IPS-11a (cell line): ENCODE results near the gene TNP2.

Source experiments
- H3K4me3 ChIP-seq: one replicate; pipeline ENCODE4 v1.5.1; 2013; ENCODE audit warnings: low read depth, low read length, control low read depth

Gene TNP2

DNA sequence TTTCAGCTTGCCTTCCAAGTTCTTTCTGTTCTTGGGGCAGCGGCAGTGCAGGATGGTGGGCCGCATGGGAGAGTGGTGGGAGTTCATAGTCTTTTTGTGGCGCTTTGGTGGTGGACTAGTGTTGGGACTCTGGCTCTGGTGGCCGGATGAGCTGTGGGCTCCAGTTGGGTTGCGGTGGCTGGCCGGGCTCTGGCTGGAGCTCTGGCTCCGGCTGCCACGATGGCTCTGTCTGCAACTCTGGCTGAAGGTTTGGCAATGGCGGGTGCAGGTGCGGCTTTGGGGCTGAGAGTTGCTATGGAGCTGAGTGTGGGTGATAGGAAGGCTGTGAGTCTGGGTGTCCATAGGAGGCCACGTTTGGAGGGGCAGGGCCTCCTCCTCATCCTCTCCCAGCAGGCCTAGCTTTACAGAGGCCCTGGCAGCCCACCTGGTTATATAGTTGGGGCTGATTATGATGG lies at the start of gene TNP2:
Gene TNP2 (minus strand): TSS at position 405 of the 455 bp plus-strand sequence. CDS start 63 bp downstream, at position 342.
- no peak within 1 kb of the TSS for H3K4me3 ChIP-seq

DNA sequence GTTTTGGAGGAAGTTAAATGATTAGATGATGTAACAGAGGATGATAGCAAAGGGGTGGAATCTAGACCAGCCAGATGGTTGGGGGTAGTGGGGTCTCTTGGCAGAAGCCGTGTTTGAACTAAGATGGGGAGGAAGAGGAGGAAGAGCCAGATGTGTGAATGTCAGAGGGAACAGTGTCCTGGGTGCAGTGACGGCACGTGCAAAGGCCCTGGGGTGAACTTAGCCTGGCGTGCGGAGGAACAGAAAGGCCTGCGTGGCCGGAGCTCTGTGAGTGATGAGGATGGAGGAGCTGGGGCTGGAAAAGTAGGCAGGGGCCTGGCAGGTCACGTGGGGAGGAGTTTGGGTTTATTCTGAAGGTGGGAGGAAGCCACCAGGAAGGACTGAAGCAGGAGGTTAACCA lies 49.7 kb upstream of the TNP2 start:
- H3K4me3 ChIP-seq: no peak overlapping the region

DNA sequence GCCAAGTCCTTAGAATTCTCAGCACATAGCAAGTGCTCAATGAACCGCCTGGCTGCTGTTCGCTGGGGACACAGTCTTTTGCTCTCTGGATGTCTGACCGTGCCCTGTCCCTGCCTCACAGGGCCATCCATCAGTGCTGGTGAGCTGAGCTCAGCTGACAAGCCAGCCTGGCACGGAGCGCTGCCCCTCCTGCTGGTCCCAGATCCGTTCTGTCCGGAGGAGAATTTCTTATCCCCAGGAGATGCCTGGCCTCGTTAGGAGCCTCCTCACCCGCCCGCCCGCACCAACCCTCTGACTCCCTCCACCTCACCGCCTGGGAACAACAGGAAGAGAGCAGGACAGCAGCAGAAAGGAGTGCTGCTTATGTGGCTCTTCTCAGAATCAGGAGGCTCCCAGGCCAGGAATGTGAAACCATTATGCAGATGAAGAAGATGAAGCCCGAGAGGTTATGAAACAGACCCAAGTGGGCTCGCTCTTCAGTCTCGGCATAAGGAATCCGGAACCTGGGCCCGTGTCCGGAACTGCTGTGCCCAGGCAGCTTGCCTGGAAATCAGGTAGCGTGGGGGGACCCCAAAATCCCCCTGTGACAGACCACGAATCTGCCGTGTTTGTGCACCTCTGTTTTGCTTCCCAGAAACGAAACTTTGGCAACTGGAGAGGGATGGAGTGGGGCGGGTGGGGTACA lies 47.3 kb upstream of the TNP2 start:
- H3K4me3 ChIP-seq: no peak overlapping the region

DNA sequence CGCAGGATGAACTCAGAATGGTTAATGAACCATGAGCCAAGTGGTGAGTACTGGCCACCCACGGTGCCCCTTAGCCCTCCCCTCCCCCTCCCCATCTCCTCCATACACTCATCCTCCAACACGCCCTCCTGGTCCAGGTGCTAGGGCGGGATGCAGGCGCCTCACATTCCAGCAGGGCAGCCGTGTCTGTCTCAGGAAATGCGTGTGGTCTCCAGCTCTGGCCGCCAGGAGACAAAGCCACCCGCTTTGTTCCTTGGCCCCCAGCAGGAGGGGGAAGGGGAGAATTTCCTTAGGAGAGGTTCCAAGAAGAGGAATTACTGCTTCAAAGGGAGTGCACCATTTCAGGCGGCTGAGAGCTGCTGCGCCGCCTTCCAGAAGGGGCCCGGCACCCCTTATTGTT lies 46.4 kb upstream of the TNP2 start:
- no peak overlapping the region for H3K4me3 ChIP-seq

DNA sequence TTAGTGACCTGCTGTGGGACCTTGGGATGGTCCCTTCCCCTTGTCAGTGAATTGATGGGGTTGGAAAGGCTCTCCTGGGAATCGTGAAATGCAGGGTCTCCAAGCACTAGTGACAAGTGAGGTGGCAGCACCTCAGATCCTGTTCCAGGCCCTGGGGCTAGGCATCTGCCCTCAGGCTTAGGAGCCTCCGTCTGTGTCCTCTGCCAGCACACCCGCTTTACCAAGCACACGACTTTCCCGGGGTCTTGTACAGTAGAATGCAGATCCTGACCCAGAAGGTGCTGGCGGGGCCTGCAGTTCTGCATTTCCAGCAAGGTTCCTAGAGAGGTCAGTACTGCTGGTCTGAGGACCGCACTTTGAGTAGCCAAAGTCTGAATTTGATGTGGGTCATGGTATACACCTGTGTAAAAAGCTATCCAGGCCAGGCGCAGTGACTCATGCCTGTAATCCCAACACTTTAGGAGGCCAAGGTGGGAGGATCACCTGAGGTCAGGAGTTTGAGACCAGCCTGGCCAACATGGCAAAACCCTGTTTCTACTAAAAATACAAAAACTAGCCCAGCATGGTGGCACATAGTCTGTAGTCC lies 45.3 kb upstream of the TNP2 start:
- H3K4me3 ChIP-seq: no peak overlapping the region

DNA sequence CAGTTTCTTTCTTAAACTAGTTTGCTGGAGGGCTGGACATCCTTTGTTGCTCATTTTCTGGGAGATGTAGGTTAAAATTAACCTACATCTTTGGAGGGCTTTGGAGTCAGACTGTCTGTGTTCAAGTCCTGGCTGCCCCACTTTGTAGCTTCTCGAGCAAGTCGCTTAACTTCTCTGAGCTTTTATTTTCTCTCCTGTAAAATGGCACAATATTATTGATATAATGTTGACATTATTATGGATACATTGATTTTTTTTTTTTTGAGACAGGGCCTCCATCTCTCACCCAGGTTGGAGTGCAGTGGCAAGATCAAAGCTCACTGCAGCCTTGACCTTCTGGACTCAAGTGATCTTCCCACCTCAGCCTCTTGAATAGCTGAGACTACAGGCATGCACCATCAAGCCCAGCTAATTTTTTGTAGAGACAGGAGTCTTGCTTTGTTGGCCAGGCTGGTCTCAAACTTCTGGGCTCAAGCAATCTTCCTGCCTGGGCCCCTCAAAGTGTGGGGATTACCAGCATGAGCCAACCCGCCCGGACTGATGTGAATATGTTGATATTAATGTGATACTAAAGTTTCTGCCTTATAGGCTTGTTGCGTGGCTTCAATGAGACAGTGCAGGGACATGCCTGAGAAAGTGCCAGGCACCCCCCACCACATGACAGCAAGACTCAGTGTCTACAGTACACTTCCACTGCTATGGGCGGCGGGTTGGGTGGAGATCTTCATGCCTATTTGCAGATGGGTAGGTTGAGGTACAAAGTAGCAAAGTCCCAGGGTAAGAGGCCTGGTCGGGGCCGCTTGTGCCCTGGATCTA lies 44.6 kb upstream of the TNP2 start:
- no peak overlapping the region for H3K4me3 ChIP-seq

DNA sequence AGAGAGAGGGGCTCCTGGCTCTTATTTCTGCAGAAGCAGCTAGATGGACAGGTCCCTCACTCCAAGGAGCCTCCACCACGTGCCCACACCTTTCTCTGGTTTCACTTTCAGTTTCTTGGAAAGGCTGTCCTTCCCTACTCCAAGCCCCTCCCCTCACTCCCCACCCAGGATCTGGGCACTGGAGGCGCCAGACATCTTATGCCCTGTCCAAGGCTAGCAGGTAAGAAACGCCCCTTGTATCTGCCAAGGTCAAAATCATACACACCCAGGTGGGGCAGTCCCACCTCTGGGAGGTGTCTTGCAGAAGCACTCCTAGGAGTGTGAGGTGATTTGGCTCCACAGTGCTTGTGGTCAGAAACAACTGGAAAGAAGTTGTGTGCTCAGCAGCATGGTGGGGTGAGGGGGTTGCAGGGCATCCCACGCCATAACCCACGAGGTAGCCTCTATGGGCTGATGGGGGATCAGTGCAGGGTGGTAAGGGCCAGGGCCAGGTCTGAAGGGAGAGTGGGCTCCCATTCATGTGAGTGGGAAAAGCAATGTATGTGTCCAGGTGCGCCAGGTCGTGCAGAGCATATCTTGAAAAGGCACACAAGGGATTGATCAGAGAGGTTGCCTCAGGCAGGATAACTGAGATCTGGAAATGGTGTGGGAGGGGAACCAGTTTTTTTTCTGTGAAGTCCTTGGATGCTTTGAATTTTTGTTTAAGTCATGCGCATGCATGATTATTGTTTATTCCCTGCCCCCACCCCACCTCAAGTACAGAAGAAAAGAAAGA lies 43.8 kb upstream of the TNP2 start:
- H3K4me3 ChIP-seq: no peak overlapping the region

DNA sequence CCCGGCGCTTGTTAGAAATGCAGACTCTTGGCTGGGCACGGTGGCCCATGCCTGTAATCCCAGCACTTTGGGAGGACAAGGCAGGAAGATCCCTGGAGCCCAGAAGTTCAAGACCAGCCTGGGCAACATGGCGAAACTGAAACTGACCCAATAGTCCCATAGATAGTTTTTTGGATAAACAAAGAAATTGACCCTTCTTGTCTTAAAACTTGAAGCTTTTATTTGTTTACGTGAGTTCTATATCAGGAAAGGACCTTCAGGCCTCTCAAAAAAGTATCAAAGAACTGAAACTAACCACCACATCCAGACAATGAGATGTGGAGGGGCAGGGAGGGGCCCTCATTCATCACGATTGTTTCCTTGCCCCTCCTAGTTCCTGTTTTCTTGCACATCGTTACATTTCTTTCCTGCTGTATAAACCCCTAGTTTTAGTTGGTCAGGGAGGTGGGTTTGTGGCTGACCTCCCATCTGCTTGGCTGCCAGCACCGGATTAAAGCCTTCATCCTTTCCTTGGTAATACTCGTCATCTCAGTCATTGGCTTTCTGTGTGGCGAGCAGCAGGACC lies 42.0 kb upstream of the TNP2 start:
- H3K4me3 ChIP-seq: no peak overlapping the region

DNA sequence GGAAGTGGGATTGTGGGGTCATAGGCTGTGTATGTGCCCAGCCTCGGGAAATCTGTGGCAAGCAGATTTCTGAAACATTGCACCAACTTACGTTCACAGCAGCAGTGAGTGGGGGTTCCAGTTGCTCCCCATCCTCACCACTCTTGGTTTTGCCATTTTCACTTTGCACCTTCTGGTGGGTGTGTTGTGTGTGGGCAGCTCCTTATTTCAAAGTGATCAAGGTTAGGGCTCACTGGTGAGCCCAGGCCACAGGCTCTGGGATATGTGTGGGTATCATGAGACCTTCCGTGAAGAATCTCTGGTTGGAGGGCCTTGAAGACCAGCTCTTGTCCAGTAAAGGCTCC lies 41.5 kb upstream of the TNP2 start:
- no peak overlapping the region for H3K4me3 ChIP-seq

DNA sequence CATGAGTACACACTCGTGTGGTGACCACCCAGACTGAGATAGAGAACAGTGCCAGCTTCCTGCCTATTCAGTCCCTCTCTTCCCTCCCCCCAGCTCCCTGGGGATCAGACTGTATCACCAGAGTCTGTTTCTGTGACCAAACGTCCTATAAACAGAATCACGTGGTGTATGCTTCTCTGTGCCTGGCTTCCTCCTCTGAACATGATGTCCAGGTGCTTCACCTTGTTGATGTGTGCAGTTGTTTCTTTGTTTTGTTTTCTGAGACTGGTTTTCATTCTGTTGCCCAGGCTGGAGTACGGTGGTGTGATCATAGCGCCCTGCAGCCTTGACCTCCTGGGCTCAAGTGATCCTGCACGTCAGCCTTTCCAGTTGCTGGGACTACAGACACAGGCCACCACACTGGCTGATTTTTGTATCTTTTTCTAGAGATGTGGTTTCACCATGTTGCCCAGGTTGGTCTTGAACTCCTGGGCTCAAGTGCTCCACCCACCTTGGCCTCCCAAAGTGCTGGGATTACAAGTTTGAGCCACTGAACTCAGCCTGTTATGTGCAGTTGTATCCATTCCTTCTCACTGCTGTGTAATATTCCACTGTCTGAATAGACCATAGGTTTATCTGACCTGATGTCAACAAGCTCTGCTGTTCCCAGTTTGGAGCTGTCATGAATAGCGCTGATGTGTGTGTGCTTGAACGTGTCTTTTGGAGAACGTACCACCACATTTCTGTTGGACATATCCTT lies 40.9 kb upstream of the TNP2 start:
- H3K4me3 ChIP-seq: no peak overlapping the region

DNA sequence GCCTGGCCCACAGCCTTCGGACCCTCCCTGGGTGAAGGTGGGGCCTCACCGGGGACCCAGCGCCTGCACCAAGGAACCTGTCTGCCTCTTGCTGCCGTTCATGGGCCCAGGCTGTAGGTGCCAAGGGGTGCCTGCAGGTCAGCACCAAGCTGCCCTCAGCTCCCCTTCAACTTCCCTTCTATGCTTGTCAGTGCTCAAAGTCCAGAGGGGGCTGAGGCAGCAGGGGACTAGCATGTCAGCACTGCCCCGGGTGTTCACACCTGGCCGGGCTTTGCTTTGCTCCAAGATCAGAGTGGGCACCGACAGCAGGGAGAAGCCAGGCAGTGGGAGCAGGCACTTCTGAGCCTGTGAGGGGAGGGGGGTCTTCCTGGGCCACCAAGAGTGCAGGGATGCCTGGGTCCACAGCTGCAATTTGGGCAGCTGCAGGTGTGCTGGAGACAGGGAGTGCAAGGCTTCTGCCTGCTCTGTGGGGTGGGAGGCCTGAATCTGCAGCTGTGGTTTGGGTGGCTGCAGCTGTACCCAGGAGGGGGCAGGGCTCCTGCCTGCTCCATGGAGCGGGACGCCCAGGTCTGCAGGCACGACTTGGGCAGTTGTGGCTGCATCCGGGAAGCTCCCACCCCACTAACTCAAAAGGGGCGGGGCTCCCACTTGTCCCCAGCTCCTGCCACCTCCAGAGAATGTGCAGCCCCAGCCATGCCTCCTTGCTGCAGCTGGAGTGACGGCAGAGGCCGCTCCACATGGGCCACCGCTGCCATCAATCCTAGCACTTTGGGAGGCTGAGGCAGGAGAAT lies 39.6 kb upstream of the TNP2 start:
- H3K4me3 ChIP-seq: no peak overlapping the region

DNA sequence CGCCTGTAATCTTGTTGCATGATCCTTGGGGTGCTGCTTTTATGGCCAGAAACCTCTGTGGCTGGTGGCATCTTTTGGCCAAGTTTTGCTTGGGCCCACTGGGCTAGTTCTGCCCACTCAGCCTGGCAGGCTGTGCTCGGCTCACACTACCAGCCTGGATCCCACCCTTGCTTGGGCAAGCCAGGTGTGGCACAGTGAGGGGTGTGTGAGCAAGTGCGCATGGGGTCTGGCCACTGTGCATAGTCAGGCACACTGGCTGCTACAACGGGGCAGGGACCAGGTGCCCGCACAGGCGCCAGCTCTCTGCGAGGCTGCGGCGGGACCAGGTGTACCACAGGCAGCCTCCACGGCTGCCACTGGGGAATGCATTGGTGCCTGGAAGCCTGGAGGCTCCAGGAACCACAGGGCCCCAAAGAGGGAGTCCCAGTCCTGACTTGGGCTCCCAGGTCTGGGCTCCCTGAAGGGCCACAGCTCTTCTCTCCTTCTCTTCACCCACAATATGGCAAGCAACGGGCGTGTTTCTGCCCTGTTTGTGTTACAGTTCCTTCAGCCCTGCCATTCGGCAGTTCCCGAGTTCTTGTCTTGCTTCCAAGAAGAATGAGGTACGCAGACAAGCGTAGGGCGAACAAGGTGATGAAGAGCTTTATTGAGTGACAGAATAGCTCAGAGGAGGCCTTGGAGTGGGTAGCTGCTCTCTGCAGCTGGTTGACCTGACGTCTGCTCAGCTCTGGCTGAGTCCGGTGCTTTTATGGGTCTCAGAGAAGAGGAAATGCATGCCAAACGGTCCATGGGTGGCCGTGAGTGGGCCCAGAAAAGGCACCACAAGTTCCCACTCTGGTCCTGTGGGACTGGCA lies 38.7 kb upstream of the TNP2 start:
- no peak overlapping the region for H3K4me3 ChIP-seq

DNA sequence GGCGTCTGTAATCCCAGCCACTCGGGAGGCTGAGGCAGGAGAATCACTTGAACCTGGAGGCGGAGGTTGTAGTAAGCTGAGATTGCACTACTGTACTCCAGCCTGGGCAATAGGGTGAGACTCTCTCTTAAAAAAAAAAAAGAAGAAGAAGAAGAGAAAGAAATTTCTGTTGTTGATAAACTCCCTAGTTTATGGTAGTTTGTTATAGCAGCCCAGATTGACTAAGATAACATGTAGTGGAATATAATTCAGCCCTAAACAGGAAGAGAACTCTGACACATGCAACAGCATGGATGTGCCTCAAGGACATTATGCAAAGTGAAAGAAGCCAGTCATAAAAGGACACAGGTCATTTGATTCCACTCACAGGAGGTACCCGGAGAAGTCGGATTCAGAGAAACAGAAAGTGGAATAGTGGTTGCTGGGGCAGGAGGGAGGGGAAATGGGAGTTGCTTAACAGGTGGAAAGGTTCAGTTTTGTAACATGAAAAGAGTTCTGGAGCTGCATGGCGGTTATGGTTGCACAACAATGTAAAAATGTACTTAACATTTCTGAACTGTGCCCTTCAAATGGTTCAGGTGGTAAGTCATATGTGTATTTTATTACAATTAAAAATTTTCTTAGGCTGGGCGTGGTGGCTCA lies 38.0 kb upstream of the TNP2 start:
- no peak overlapping the region for H3K4me3 ChIP-seq

DNA sequence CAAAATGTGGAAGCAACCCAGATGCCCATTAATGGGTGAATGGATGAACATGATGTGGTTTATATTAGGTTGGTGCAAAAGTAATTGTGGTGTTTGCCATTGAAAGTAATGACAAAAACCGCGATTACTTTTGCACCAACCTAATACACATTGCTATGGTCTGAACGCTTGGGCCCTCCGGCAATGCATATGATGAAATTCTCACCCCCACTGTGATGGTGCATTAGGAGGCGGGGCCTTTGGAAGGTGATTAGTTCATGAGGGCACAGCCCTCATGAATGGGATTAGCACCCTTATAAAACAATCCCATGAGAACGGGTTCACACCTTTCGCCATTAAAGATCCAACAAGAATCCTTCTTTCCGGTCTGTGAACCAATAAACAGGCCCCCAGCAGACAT lies 37.3 kb upstream of the TNP2 start:
- no peak overlapping the region for H3K4me3 ChIP-seq

DNA sequence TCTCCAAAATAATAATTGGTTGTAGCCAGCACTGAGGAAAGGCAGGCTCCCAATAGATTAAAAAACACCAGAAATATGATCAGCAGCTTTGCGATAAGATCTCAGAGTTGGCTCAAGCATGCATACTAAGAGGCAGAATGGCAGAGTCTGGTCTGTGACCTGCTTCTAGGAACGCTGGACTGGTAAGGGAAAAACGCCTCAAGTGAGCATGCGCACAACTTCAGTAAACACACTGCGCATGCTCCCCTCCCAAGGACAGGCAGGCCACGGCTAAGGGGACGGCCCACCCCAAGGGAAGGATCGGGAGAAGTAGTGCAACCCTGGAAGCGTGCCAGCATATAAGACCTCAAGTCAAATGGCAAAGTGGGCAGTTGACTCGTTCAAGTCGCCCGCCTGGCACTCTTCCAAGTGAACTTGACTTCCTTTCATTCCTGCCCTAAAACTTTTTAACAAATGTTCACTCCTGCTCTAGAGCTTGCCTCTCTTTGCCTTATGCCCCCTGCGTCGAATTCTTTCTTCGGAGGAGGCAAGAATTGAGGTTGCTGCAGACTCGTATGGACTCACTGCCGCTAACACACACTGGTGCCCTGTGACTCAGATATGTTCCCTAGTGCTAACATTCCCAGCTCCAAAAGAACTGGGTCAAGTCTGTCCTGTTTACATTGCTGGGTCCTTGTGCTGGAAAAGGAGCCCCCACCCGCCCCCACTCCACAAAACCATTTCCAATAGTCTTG lies 34.4 kb upstream of the TNP2 start:
- H3K4me3 ChIP-seq: no peak overlapping the region

DNA sequence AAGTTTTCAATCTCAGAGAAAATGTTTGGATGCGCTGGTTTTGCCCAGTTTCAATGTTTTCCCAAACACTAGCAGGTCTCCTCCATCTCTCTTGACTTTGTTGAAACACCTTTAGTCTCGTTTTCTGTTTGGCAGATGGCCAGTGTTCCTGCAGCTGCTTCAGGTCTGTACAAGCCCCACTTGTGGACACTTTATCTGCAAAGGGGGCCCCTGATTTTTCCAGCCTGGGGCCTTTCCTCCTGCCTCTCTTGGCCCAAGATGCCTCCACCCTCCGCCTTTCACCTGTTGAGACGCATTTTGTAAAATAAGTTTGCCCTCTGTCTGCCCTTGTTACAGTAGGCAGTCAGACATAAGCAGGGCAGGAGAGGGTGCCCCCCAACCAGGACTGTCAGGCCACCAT lies 33.9 kb upstream of the TNP2 start:
- H3K4me3 ChIP-seq: no peak overlapping the region

DNA sequence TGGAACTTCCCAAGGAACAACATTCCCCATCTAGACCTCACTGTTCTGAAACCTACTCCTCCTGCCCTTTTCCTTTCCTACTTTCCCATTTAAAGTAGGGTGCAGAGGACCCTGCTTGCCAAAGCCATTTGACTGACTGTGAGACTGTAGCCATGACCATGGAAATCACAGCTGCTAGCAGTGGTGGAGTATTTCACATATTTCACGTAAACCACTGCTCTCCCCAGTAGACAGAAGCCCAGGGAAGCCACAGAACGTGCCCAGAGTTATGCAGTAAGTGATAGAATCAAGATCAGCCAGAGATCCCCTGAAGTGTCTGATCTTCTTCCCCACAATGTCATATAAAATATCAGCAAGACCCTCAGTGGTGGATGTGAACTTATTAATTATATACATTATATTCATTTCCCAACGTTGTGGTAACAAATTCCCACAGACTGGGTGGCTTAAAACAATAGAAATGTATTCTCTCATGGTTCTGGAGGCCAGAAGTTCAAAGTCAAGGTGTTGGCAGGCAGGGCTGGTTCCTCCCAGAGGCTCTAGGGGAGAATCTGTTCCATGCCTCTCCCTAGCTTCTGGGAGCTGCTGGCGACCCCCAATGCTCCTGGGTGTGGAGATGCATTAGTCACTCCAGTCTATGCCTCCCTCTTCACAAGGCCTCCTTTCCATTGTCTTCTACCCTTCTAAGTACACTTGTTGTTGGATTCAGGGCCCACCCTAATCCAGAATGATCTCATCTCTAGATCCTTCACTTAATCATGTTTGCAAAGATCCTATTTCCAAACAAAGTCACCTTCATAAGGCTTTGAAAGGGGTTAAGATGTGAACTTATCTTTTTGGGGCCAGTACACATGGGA lies 32.7 kb upstream of the TNP2 start:
- H3K4me3 ChIP-seq: no peak overlapping the region
